ENCODE results near the gene LIM2.
A peak's percentile ranks its signal among the peaks of the same experiment; 100 is the strongest.

The LIM2 gene

GRCh38 chr19:51387924-51388389 is at the start of gene LIM2:
Gene LIM2 (minus strand): TSS chr19:51387974. CDS start chr19:51387443, 531 bp downstream.
- no peak for DNase-seq (ENCODE audit: low read depth)
- no peak for TF ChIP-seq CTCF (IDR thresholded peaks at IDR 0.05; ENCODE audit: insufficient read depth, low read depth, low read length, missing control alignments)
- H3K4me3 ChIP-seq (ENCODE audit: low read depth, low read length) = no peak within 1 kb of the TSS

- no peak overlapping the region for H3K4me3 ChIP-seq (ENCODE audit: low read depth, low read length)
- no peak for TF ChIP-seq CTCF (IDR thresholded peaks at IDR 0.05; ENCODE audit: insufficient read depth, low read depth, low read length, missing control alignments)
- no peak for DNase-seq (ENCODE audit: low read depth)
These were observed 46.7 kb upstream of the LIM2 start for GRCh38 chr19:51434456-51434855.

- H3K4me3 ChIP-seq (ENCODE audit: low read depth, low read length) = no peak overlapping the region
- DNase-seq (ENCODE audit: low read depth) = no peak
- TF ChIP-seq CTCF (IDR thresholded peaks at IDR 0.05; ENCODE audit: insufficient read depth, low read depth, low read length, missing control alignments) = no peak
These were observed 45.3 kb upstream of the LIM2 start for GRCh38 chr19:51433043-51433442.

- TF ChIP-seq CTCF (IDR thresholded peaks at IDR 0.05; ENCODE audit: insufficient read depth, low read depth, low read length, missing control alignments) = no peak
- H3K4me3 ChIP-seq (ENCODE audit: low read depth, low read length) = no peak overlapping the region
- no peak for DNase-seq (ENCODE audit: low read depth)
These were observed 43.4 kb upstream of the LIM2 start for GRCh38 chr19:51431124-51431523.

GRCh38 chr19:51430221-51430620 is 42.4 kb upstream of the LIM2 start:
- H3K4me3 ChIP-seq (ENCODE audit: low read depth, low read length) = no peak overlapping the region
- TF ChIP-seq CTCF (IDR thresholded peaks at IDR 0.05; ENCODE audit: insufficient read depth, low read depth, low read length, missing control alignments) = no peak
- DNase-seq (ENCODE audit: low read depth) = no peak

- H3K4me3 ChIP-seq (ENCODE audit: low read depth, low read length) = no peak overlapping the region
- no peak for TF ChIP-seq CTCF (IDR thresholded peaks at IDR 0.05; ENCODE audit: insufficient read depth, low read depth, low read length, missing control alignments)
- DNase-seq (ENCODE audit: low read depth) = no peak
These were observed 39.4 kb upstream of the LIM2 start for GRCh38 chr19:51427201-51427600.

- no peak overlapping the region for H3K4me3 ChIP-seq (ENCODE audit: low read depth, low read length)
- TF ChIP-seq CTCF (IDR thresholded peaks at IDR 0.05; ENCODE audit: insufficient read depth, low read depth, low read length, missing control alignments) = peak; percentile 99
- DNase-seq (ENCODE audit: low read depth) = peak; percentile 86
These were observed 34.3 kb upstream of the LIM2 start for GRCh38 chr19:51422053-51422448.

Data from GM12865 (cell line).